Measurements from ENCODE around the gene TCEAL3.
"Not testable (repeated sequence)": the region's sequence is repeated elsewhere in the genome, so short reads cannot be mapped to it uniquely, and the experiment has no call there.

TCEAL3 gene

GRCh38 chrX:103658681-103659433 is 51.1 kb downstream of the TCEAL3 start:
- TF ChIP-seq CTCF (conservative IDR thresholded peaks at IDR 0.05; ENCODE audit: low read depth, low read length): no peak
- H3K4me3 ChIP-seq (ENCODE audit: low read depth, low read length): no peak overlapping the region
- DNase-seq (ENCODE audit: low read depth): no peak

GRCh38 chrX:103659460-103659859 is 51.7 kb downstream of the TCEAL3 start:
- H3K4me3 ChIP-seq (ENCODE audit: low read depth, low read length); DNase-seq (ENCODE audit: low read depth): not testable (repeated sequence)

Measured in choroid plexus epithelial cell (primary cell).